Retinal pigment epithelial cell (primary cell): Measurements from ENCODE around the gene STAG3.

Experiments used
- DNase-seq: peaks from one replicate; pipeline ENCODE4 v3.0.0-alpha.2; 2010; ENCODE audit warnings: low read depth
- H3K4me3 ChIP-seq: 2 replicates; pipeline ENCODE4 v1.5.1; 2011; ENCODE audit warnings: mild to moderate bottlenecking, low read length, control low read depth, moderate library complexity
- TF ChIP-seq, protein P1 (sequence below): conservative IDR thresholded peaks from 2 replicates; pipeline ENCODE4 v1.5.1; 2011; ENCODE audit warnings: low read depth, low read length, control low read depth, inconsistent platforms

Gene STAG3

DNA sequence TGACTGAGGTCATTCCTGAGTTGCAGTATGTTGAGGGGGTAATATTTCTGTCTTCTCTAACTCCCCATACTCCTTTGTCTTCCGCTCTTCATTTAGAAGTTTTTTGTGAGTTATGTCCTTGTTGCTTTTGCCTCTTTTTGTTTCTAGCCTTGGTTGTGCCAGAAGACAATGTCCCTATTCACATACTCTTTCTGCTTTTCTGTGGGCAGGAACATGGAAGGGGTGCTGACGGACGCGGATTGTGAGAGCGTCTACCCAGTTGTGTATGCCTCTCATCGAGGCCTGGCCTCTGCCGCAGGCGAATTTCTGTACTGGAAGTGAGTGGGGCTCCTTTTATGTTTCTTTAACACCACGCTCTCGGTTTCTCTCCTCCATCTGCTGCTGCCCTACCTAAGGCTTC lies 20.5 kb downstream of the STAG3 start:
- no peak for DNase-seq
- TF ChIP-seq, protein P1, sequence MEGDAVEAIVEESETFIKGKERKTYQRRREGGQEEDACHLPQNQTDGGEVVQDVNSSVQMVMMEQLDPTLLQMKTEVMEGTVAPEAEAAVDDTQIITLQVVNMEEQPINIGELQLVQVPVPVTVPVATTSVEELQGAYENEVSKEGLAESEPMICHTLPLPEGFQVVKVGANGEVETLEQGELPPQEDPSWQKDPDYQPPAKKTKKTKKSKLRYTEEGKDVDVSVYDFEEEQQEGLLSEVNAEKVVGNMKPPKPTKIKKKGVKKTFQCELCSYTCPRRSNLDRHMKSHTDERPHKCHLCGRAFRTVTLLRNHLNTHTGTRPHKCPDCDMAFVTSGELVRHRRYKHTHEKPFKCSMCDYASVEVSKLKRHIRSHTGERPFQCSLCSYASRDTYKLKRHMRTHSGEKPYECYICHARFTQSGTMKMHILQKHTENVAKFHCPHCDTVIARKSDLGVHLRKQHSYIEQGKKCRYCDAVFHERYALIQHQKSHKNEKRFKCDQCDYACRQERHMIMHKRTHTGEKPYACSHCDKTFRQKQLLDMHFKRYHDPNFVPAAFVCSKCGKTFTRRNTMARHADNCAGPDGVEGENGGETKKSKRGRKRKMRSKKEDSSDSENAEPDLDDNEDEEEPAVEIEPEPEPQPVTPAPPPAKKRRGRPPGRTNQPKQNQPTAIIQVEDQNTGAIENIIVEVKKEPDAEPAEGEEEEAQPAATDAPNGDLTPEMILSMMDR = no peak
- H3K4me3 ChIP-seq = no peak overlapping the region

DNA sequence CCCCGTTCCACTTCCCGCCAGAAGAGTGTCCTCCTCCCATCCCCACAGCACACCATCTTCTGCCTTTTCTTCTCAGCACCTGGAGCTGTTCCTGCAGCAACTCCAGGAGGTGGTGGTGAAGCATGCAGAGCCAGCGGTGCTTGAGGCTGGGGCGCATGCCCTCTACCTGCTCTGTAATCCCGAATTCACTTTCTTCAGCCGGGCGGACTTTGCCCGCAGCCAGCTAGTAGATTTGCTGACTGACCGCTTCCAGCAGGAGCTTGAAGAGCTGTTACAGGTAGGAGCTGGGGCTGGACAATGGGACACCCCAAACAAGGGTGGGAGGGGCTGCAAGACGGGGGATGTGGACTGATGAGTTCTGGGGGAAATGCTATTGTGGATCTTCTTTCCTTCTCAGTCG lies 23.0 kb downstream of the STAG3 start:
- no peak for DNase-seq
- no peak overlapping the region for H3K4me3 ChIP-seq
- TF ChIP-seq, protein P1 = no peak

DNA sequence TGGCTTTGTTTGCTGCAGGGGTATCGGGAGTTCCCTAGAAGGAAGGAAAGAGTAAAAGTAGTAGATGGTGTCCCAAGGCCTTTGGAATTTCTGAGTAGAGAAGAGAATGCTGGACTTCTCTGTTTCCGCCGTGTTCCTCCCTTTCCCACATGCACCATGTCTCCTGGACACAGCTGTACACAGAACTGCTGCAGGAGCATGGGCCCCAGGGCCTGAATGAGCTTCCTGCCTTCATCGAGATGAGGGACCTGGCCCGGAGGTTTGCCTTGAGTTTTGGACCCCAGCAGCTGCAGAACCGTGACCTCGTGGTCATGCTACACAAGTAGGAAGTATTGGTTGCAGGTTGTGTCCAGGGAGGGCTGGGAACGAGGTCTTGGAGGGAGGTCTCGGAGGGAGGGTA lies 26.7 kb downstream of the STAG3 start:
- no peak for DNase-seq
- no peak overlapping the region for H3K4me3 ChIP-seq
- TF ChIP-seq, protein P1 = no peak

- no peak for DNase-seq
- no peak overlapping the region for H3K4me3 ChIP-seq
- TF ChIP-seq, protein P1 = no peak
Observed at GRCh38 chr7:100208911-100209408, 31.2 kb downstream of the STAG3 start.

DNA sequence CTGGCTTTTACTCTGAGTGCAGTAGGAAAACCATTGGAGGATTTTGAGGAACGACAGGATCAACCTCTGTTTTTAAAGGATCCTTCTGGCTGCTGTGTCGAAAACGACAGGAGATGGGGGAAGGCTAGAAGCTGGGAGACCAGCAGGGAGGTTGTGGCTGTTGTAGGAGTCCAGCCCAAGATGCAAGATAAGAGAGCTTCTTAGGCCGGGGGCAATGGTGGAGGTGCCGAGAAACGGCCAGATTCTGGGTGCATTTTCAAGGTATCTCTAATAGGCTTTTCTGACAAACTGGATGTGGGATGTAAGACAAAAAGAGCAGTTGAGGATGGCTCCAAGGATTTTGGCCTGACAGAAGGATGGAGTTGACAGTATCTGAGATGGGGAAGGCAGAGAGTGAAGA lies 31.8 kb downstream of the STAG3 start:
- TF ChIP-seq, protein P1 = no peak
- no peak for DNase-seq
- H3K4me3 ChIP-seq = no peak overlapping the region

- TF ChIP-seq, protein P1 = no peak
- DNase-seq = no peak
- H3K4me3 ChIP-seq = no peak overlapping the region
Observed at GRCh38 chr7:100210805-100211204, 33.1 kb downstream of the STAG3 start.

- TF ChIP-seq, protein P1 = no peak
- no peak overlapping the region for H3K4me3 ChIP-seq
- DNase-seq = no peak
Observed at GRCh38 chr7:100211342-100211780, 33.6 kb downstream of the STAG3 start.
